GM18951 (cell line): ENCODE data around the gene GNAT1.

ENCODE experiments used
- POLR2A ChIP-seq: IDR thresholded peaks from 4 replicates; pipeline ENCODE4 v1.6.1; 2011; ENCODE audit warnings: mild to moderate bottlenecking; ENCODE audit not compliant: insufficient read length, insufficient read depth; ENCODE audit errors: extremely low read depth
- in situ Hi-C: fragments of 300-500 bp; cut with MboI; formaldehyde crosslinking; loops from one replicate; pipeline ENCODE4 v1.12.0; 2022; ENCODE audit warnings: low sequenced_read_pairs, mixed read lengths, inconsistent platforms; ENCODE audit not compliant: unreplicated experiment

Gene GNAT1

GRCh38 chr3:50190936-50191660 lies at the start of gene GNAT1:
Gene GNAT1, plus strand, starts transcription at chr3:50191610. Its CDS starts 116 bp downstream, at chr3:50191726.
- in situ Hi-C loops: no loop called here
- no peak for TF ChIP-seq POLR2A

GRCh38 chr3:50146316-50146901 lies 45.0 kb upstream of the GNAT1 start:
- in situ Hi-C loops: no loop called here
- TF ChIP-seq POLR2A: no peak

- in situ Hi-C loops: no loop called here
- no peak for TF ChIP-seq POLR2A
These were observed 44.4 kb upstream of the GNAT1 start for GRCh38 chr3:50147016-50147415.

- in situ Hi-C loops: no loop called here
- no peak for TF ChIP-seq POLR2A
These were observed 44.0 kb upstream of the GNAT1 start for GRCh38 chr3:50147447-50147846.

- TF ChIP-seq POLR2A: no peak
- in situ Hi-C loops: no loop called here
These were observed 43.5 kb upstream of the GNAT1 start for GRCh38 chr3:50147861-50148260.

GRCh38 chr3:50150404-50150750 lies 41.0 kb upstream of the GNAT1 start:
- TF ChIP-seq POLR2A: no peak
- in situ Hi-C loops: no loop called here

GRCh38 chr3:50150863-50151686 lies 40.3 kb upstream of the GNAT1 start:
- TF ChIP-seq POLR2A: no peak
- in situ Hi-C loops: no loop called here

- in situ Hi-C loops: no loop called here
- TF ChIP-seq POLR2A: no peak
These were observed 39.7 kb upstream of the GNAT1 start for GRCh38 chr3:50151728-50152127.

- in situ Hi-C loops: no loop called here
- TF ChIP-seq POLR2A: no peak
These were observed 37.5 kb upstream of the GNAT1 start for GRCh38 chr3:50153782-50154475.

- in situ Hi-C loops: no loop called here
- no peak for TF ChIP-seq POLR2A
These were observed 37.0 kb upstream of the GNAT1 start for GRCh38 chr3:50154476-50154839.

GRCh38 chr3:50154840-50155490 lies 36.4 kb upstream of the GNAT1 start, which contains the start of gene SEMA3F:
Gene SEMA3F, plus strand, starts transcription at chr3:50155324. Its CDS starts 4,299 bp downstream, at chr3:50159623.
- TF ChIP-seq POLR2A: no peak
- in situ Hi-C loops: no loop called here

- in situ Hi-C loops: no loop called here
- TF ChIP-seq POLR2A: no peak
These were observed 35.9 kb upstream of the GNAT1 start for GRCh38 chr3:50155491-50155878.

GRCh38 chr3:50155891-50156290 lies 35.5 kb upstream of the GNAT1 start:
- TF ChIP-seq POLR2A: no peak
- in situ Hi-C loops: no loop called here
